K562 (cell line): Measurements from ENCODE around the gene TMEM192. TPM values are rescaled to one million over a fixed set of nuclear protein-coding genes. Genes with fewer than 3 reads are reported as not detected.

Experiments
- CHD4 ChIP-seq: fragments of 200-600 bp; sonication (generic); IDR thresholded peaks from 3 replicates; pipeline ENCODE4 v1.6.1; 2012; ENCODE audit warnings: low read depth, mild to moderate bottlenecking, mixed read lengths, low read length, inconsistent platforms; ENCODE audit not compliant: insufficient read depth, insufficient replicate concordance, poor library complexity, severe bottlenecking
- CTBP1 ChIP-seq: fragments of 450-650 bp; IDR thresholded peaks from 2 replicates; pipeline ENCODE4 v1.6.1; 2016; ENCODE audit warnings: borderline replicate concordance
- LEF1 ChIP-seq: fragments of 450-650 bp; IDR thresholded peaks from 2 replicates; pipeline ENCODE4 v1.6.1; 2016; ENCODE audit warnings: mild to moderate bottlenecking
- NRF1 ChIP-seq, 2 experiments: fragments of 450-650 bp; IDR thresholded peaks in 1 of 2; conservative IDR thresholded peaks in 1 of 2; 2 replicates each; pipeline ENCODE4 v1.6.1; 2014; ENCODE audit warnings: mild to moderate bottlenecking in 2 of 2
- PPARD ChIP-seq: fragments of 250-450 bp; sonication (Bioruptor Pico); IDR thresholded peaks from 2 replicates; pipeline ENCODE4 v1.8.0; 2022; ENCODE audit warnings: inconsistent platforms, mild to moderate bottlenecking, moderate library complexity
- polyA plus RNA-seq, 8 experiments: library from polyadenylated mRNA; depleted of rRNA in 4 of 8; stranded (reverse) in 5 of 8; unstranded in 3 of 8; fragments of >200 nt; fragmentation: Nextera tagmentation in 2 of 8; fragmentation: Illumina TruSeq in 1 of 8; extraction: Ambion mirVana in 2 of 8; extraction: Trizol in 1 of 8; gene quantifications; 2 replicates each; pipeline versions ENCODE4 v1.2.1 to v1.2.3, GENCODE V29; 2011 to 2014; ENCODE audit warnings: inconsistent platforms in 1 of 8, missing spikeins in 1 of 8
- total RNA-seq, 7 experiments: library from RNA; depleted of rRNA in 6 of 7; stranded (reverse); fragments of >200 nt in 6 of 7; fragmentation: Illumina TruSeq in 2 of 7; extraction: Trizol in 2 of 7; gene quantifications; 2 replicates each; pipeline versions ENCODE4 v1.2.1 to v1.2.3, GENCODE V29; 2011 to 2021; ENCODE audit warnings: low replicate concordance in 1 of 7
- TF ChIP-seq, protein P1 (sequence below): fragments of 450-650 bp; IDR thresholded peaks from 2 replicates; pipeline ENCODE4 v1.6.1; 2016; ENCODE audit warnings: low read depth

TMEM192 gene
- total and polyA plus RNA-seq, 9 of the 15 experiments (the other 6 are each of a cell fraction or from before 2014, with no cell fraction given), result 4.4 to 28.5 (median 13.3) TPM

DNA sequence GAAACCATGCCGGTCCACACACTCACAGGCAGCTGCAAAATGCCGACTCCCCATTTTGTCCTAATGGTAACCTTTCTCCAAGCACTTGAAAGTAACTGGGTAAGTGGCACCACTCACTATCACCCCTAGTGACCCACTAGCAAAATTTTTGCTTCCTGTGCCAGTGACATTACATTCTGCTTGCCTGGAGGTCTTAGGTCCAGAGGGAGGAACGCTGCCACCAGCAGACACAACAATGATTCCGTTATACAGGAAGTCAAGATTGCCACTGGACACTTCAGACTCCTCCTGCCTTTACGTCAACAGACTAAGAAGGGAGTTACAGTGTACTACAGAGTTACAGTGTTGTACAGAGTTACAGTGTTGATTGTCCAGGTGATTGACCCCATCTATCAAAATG is 11.8 kb upstream of the TMEM192 start (continued):
- TF ChIP-seq, protein P1, sequence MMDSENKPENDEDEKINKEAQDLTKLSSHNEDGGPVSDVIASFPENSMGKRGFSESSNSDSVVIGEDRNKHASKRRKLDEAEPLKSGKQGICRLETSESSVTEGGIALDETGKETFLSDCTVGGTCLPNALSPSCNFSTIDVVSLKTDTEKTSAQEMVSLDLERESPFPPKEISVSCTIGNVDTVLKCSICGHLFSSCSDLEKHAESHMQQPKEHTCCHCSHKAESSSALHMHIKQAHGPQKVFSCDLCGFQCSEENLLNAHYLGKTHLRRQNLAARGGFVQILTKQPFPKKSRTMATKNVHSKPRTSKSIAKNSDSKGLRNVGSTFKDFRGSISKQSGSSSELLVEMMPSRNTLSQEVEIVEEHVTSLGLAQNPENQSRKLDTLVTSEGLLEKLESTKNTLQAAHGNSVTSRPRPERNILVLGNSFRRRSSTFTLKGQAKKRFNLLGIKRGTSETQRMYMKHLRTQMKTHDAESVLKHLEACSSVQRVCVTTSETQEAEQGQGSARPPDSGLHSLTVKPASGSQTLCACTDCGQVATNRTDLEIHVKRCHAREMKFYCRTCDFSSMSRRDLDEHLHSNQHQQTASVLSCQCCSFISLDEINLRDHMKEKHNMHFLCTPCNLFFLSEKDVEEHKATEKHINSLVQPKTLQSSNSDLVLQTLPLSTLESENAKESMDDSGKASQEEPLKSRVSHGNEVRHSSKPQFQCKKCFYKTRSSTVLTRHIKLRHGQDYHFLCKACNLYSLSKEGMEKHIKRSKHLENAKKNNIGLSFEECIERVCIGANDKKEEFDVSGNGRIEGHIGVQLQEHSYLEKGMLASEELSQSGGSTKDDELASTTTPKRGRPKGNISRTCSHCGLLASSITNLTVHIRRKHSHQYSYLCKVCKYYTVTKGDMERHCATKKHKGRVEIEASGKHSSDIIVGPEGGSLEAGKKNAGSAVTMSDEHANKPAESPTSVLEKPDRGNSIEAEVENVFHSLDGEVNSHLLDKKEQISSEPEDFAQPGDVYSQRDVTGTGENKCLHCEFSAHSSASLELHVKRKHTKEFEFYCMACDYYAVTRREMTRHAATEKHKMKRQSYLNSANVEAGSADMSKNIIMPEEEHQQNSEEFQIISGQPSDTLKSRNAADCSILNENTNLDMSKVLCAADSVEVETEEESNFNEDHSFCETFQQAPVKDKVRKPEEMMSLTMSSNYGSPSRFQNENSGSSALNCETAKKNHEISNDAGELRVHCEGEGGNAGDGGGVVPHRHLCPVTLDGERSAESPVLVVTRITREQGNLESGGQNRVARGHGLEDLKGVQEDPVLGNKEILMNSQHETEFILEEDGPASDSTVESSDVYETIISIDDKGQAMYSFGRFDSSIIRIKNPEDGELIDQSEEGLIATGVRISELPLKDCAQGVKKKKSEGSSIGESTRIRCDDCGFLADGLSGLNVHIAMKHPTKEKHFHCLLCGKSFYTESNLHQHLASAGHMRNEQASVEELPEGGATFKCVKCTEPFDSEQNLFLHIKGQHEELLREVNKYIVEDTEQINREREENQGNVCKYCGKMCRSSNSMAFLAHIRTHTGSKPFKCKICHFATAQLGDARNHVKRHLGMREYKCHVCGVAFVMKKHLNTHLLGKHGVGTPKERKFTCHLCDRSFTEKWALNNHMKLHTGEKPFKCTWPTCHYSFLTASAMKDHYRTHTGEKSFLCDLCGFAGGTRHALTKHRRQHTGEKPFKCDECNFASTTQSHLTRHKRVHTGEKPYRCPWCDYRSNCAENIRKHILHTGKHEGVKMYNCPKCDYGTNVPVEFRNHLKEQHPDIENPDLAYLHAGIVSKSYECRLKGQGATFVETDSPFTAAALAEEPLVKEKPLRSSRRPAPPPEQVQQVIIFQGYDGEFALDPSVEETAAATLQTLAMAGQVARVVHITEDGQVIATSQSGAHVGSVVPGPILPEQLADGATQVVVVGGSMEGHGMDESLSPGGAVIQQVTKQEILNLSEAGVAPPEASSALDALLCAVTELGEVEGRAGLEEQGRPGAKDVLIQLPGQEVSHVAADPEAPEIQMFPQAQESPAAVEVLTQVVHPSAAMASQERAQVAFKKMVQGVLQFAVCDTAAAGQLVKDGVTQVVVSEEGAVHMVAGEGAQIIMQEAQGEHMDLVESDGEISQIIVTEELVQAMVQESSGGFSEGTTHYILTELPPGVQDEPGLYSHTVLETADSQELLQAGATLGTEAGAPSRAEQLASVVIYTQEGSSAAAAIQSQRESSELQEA, result no peak
- TF ChIP-seq NRF1 (conservative IDR thresholded peaks at IDR 0.05 in 1 of 2, IDR thresholded peaks at IDR 0.05 in 1 of 2) (no peak), CHD4 (no peak), PPARD (CRISPR knock-in tag) (no peak), CTBP1 (no peak), LEF1 (no peak)
- TF ChIP-seq, all 486 proteins: peak for 0
